HepG2 (cell line): ENCODE measurements around the gene PCIF1. TPM values are rescaled to one million over a fixed set of nuclear protein-coding genes. Genes with fewer than 3 reads are reported as not detected.

ENCODE experiments used
- AKNA ChIP-seq: sonication (generic); formaldehyde crosslinking; IDR thresholded peaks from 2 replicates; pipeline ENCODE4 v1.4.0; 2020; ENCODE audit warnings: missing genetic modification reagents, borderline replicate concordance
- DRAP1 ChIP-seq: IDR thresholded peaks from 2 replicates; pipeline ENCODE4 v1.6.1; 2016; ENCODE audit warnings: missing genetic modification reagents, missing compliant biosample characterization
- E2F2 ChIP-seq: sonication (generic); formaldehyde crosslinking; IDR thresholded peaks from 2 replicates; pipeline ENCODE4 v1.4.0; 2020; ENCODE audit warnings: missing genetic modification reagents, borderline replicate concordance
- ELF4 ChIP-seq: sonication (generic); formaldehyde crosslinking; IDR thresholded peaks from 2 replicates; pipeline ENCODE4 v1.5.0; 2020; ENCODE audit warnings: missing genetic modification reagents, mild to moderate bottlenecking, moderate library complexity, borderline replicate concordance
- MED1 ChIP-seq: sonication (generic); formaldehyde crosslinking; IDR thresholded peaks from 2 replicates; pipeline ENCODE4 v1.4.0; 2020; ENCODE audit warnings: missing genetic modification reagents
- RORA ChIP-seq: sonication (generic); formaldehyde crosslinking; IDR thresholded peaks from 2 replicates; pipeline ENCODE4 v1.5.0; 2020; ENCODE audit warnings: mild to moderate bottlenecking, missing genetic modification reagents, moderate library complexity
- ZBTB10 ChIP-seq: sonication (generic); formaldehyde crosslinking; IDR thresholded peaks from 2 replicates; pipeline ENCODE4 v1.4.0; 2020; ENCODE audit warnings: missing genetic modification reagents, borderline replicate concordance
- ZBTB3 ChIP-seq: sonication (generic); formaldehyde crosslinking; IDR thresholded peaks from 2 replicates; pipeline ENCODE4 v1.4.0; 2020; ENCODE audit warnings: low read depth, mild to moderate bottlenecking, moderate library complexity, missing genetic modification reagents, borderline replicate concordance
- ZBTB33 ChIP-seq: sonication (generic); formaldehyde crosslinking; IDR thresholded peaks from 2 replicates; pipeline ENCODE4 v1.4.0; 2020; ENCODE audit warnings: missing genetic modification reagents
- ZNF296 ChIP-seq: sonication (generic); formaldehyde crosslinking; conservative IDR thresholded peaks from 2 replicates; pipeline ENCODE4 v1.5.0; 2020; ENCODE audit warnings: mild to moderate bottlenecking, missing genetic modification reagents
- ZNF441 ChIP-seq: sonication (generic); formaldehyde crosslinking; IDR thresholded peaks from 2 replicates; pipeline ENCODE4 v1.7.0; 2021; ENCODE audit warnings: missing genetic modification reagents, borderline replicate concordance
- ZNF672 ChIP-seq: sonication (generic); formaldehyde crosslinking; IDR thresholded peaks from 2 replicates; pipeline ENCODE4 v1.8.1; 2022; ENCODE audit warnings: missing genetic modification reagents
- ZNF709 ChIP-seq: sonication (generic); formaldehyde crosslinking; IDR thresholded peaks from 2 replicates; pipeline ENCODE4 v1.5.0; 2020; ENCODE audit warnings: mild to moderate bottlenecking, missing genetic modification reagents
- ZNF768 ChIP-seq: sonication (generic); formaldehyde crosslinking; IDR thresholded peaks from 2 replicates; pipeline ENCODE4 v1.4.0; 2020; ENCODE audit warnings: missing genetic modification reagents
- ZNF776 ChIP-seq: sonication (generic); formaldehyde crosslinking; IDR thresholded peaks from 2 replicates; pipeline ENCODE4 v1.4.0; 2020; ENCODE audit warnings: mild to moderate bottlenecking, missing genetic modification reagents
- polyA plus RNA-seq, 8 experiments: library from polyadenylated mRNA; depleted of rRNA in 3 of 8; stranded (reverse) in 7 of 8; unstranded in 1 of 8; fragments of >200 nt; fragmentation: Illumina TruSeq in 4 of 8; extraction: Trizol in 4 of 8; gene quantifications; 2 replicates each; pipeline versions ENCODE4 v1.2.1 to v1.2.3, GENCODE V29; 2011 to 2016; ENCODE audit warnings: low read depth in 4 of 8, missing spikeins in 1 of 8, mixed read lengths in 1 of 8; ENCODE audit not compliant: insufficient read depth in 1 of 8
- total RNA-seq, 5 experiments: library from RNA; depleted of rRNA; stranded (reverse); fragments of >200 nt; fragmentation: Illumina TruSeq; extraction: Trizol; gene quantifications; 2 replicates each; pipeline ENCODE4 v1.2.3, GENCODE V29; 2016; ENCODE audit warnings: low read depth in 1 of 5

Gene PCIF1
- total and polyA plus RNA-seq, 2 of the 13 experiments (the other 11 are each of a cell fraction or from before 2014, with no cell fraction given) = 20.9 to 24.4 TPM

- TF ChIP-seq AKNA (CRISPR knock-in tag) = no peak
- no peak for TF ChIP-seq ZNF768 (CRISPR knock-in tag)
- no peak for TF ChIP-seq ZNF709
- TF ChIP-seq ZBTB10 (CRISPR knock-in tag) = peak; percentile 48; the same call in 1 of the 2 replicates
- 0 out of 2 replicates have a peak, but pooled peaks have one; percentile 48 for TF ChIP-seq E2F2 (CRISPR knock-in tag)
- no peak for TF ChIP-seq ZNF672
- TF ChIP-seq MED1 = peak; percentile 91
- TF ChIP-seq ZBTB33 (CRISPR knock-in tag) = peak; percentile 75; the same call in 1 of the 2 replicates
- peak; percentile 69 for TF ChIP-seq DRAP1
- no peak for TF ChIP-seq ELF4 (CRISPR knock-in tag)
- no peak for TF ChIP-seq RORA (CRISPR knock-in tag)
- TF ChIP-seq ZNF441 (CRISPR knock-in tag) = 0 out of 2 replicates have a peak, but pooled peaks have one; percentile 70
- peak; percentile 79 for TF ChIP-seq ZNF776 (CRISPR knock-in tag)
- TF ChIP-seq ZNF296 (CRISPR knock-in tag) = peak; percentile 55; the same call in 1 of the 2 replicates
- 0 out of 2 replicates have a peak, but pooled peaks have one; percentile 12 for TF ChIP-seq ZBTB3 (CRISPR knock-in tag)
Measured at GRCh38 chr20:45946149-45946970, 11.9 kb downstream of the PCIF1 start (continued).
